ENCODE results near the gene PNMA1. TPM values are rescaled to one million over a fixed set of nuclear protein-coding genes. Genes with fewer than 3 reads are reported as not detected.

PNMA1 gene
- total RNA-seq, 1 donor from 2014 or later, result 49.3 TPM

DNA sequence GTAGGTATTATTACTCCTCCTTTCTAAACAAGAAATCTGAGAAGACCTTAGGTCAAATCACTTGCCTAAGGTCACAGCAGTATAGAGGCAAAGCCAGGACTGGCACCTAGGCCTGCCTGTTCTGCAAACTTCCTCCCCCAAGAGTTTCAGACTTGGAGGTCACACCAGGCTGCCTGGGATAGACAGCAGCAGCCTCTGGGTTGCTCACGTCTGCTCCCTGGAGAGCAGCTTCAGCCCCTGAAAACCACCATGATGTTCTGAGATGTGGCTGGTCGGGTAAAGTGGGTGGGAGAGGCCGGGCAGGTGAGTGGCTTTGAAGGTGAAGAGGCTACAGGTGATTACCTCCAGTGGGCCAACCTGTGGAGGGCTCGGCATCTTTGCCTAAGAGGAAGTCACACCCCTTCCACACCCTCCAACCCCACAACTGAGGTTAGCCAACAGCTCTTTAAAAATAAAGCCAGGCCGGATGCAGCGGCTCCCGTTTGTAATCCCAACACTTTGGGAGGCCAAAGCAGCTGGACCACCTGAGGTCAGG, 37.0 kb upstream of the PNMA1 start:
- DNase-seq (ENCODE audit: low spot score), result no peak

DNA sequence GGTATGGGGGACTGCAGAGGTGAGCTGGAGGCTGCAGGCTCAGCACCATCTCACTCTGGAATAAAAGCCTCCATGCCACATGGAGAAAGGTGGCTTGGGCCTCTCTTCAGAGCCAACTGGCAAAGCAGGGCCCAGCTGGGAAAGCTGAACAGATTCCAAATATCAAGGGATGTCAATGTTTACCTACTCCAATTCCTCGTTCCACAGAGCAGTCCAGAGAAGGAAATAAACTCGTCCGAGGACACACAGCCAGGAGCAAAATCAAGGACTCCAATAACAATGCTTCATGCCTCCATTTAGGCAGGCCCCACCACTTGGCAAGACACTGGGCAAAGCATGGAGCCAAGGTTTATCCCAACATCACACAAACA, 36.3 kb upstream of the PNMA1 start:
- DNase-seq (ENCODE audit: low spot score), result no peak

DNA sequence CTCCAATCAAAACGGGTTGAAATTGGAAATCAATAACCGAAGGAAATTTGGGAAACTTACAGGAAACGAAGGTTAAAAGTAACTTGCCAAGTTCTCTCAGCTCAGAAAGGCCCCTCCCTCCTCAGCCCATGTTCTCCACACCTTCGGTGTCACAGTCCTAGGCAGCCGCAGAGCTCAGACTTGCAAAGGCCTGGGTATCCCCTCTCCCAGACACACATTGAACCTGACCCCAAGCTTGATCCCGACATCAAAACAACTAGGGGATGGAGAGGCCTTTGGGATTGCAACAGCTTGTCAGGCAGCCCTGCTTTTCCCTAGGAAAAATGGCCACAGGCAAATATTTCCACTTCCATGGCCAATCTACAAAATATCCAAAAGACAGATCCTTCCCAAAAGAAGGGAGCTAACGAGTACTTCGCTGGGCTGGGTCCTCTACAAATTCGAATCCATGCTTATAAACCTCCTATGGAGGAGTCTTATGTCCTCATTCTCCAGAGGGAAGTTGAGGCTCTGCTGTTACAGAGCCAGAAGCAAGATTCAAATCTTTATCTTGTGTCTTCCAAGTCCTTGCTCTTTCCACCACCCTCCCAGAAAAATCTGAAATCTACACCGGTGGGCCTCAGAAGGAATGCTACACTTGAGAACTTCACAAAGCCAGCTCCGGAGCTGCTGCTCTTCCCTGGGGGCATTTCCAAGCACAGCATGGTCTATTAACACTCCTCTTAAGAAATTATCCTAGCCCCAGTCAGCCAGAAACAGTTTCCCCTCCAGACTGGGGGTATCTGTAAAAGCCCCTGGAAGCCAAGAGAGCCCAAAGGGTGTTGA, 35.7 kb upstream of the PNMA1 start:
- DNase-seq (ENCODE audit: low spot score), result no peak

DNA sequence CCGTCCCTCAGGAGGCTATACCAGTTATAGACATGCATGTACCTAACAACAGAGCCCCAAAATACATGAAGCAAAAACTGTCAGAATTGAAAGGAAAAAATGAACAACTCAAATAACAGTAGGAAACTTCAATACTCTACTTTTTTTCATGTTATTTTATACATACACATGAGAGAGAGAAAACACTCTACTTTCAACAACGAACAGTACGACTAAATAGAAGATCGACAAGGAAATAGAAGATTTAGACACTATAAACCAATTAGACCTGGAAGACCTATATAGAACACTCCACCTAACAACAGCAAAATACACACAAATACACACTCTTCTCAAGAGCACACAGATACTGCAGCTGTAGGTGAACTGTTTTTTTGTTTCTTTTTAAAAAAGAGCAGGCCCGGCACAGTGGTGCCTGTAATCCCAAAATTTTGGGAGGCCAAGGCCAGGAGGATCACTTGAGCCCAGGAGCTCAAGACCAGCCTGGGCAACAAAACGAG, 34.7 kb upstream of the PNMA1 start:
- no peak for DNase-seq (ENCODE audit: low spot score)

DNA sequence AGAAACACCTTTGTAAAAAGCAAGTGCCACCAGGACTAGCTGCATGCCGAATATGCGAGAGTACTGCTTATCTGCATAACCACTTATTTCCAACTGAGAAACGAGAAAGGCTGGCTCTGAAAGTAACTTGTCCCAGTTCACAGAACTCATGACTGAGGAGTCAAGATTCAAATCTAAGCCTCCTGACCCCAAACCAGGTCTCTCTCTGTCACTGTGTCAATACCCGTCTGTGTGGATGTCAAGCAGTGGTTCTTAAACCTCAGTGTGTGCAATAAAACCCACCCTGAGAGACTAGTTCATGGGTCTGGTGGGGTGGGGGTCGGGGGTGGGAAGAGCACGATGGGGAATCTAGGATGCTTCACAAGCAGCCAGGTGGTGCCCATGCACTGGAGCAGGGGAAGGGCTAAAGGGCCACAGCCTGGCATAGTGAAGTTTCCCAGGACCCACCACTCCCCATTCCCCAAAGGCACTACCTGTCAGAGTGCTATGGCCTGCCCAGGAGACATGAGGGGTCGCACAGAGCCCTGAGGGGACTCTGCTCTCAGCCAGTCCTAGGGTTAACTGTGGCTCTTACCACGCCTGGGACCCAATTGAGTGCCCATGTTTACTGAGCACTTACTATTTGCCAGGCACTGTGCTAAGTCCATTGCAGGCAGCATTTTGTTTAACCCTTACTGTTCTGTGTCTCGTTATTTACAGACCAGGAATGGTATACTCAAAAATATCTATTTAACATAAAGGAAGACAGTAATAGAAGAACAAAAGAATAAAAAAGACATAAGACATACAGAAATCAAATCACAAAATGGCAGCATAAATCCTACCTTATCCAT, 33.4 kb upstream of the PNMA1 start:
- DNase-seq (ENCODE audit: low spot score), result no peak

DNA sequence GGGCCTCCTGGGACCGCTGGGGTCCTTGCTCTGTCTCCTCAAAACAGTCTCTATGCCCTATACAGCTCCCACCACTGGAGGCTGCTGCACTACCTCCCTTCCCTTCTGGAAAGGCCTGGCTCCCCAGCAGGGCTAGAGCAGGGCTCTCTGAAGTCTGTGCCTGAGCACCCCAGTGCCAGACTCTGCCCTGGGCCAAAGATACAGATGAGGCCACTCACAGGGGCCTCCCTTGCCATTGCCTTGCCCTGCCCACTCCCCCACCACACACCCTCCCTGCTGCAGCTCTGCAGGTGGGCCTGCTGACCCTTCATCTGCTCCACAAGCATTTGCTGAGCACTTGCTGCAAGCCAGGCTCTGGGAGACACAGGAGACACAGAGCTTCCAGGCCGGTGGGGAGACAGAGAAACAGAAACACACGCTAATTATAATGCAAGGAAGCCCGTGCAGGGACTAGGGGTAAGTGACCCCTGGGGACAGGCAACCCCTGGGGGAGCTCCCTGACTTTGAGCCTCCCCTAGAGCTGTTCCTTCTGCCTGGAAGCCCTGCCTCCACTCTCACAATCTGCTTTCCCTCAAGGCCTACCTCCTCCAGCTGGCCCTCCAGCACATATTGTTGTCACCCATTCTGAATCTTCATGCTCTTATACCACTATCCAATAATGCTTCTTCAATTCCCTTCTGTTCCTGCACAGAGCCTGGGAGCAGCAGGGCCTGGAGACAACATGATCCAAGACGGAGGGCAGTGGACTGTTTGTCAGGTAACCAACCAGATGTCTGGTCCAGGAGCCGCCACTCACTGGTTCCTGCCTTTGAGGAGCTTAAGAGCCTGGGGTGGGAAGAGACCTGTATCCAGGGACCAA, 32.6 kb upstream of the PNMA1 start:
- no peak for DNase-seq (ENCODE audit: low spot score)

DNA sequence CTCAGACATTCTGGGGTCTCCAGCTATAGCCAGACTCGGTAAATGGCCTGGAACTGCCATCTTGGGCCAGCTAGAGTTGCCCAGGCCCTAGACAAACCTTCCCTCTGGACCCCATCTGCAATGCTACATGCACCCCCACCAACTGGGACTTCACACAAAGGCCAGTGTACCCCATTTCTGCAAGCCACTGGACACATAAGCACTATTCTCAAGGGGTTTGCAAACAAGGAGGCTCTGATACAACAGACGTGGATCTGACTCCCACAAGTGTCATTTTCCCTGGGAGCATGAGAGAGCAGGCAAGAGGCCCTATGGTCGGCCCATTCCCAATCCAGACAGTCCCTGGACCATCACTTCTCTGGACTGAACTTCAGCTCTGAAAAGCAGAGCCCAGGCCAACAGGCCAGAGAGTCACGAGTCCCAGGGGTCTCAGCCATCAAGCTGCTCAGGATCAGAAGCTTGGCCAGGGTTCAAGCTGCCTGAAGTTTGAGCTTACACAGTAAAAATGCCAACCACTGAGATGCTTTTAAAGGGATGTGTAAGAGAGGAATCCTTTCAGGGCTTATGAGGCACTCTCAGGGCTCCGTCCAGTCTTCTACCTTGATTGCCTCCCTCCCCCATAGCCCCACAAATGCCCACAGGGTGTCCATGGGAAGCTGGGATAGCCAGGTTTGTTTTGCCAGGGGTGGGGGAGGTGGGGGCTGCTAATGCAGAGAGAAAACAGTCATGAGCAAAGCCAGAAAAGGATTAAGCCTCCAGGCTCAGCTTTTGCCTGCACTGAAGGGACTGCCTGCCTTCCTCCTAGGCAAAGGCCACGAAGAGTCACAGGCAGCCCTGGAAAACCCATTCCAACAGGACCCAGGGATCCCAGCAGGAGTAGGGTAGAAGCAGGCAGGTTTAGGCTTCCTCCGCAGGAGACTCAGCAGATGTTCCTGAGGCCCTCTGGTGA, 31.7 kb upstream of the PNMA1 start:
- no peak for DNase-seq (ENCODE audit: low spot score)

DNA sequence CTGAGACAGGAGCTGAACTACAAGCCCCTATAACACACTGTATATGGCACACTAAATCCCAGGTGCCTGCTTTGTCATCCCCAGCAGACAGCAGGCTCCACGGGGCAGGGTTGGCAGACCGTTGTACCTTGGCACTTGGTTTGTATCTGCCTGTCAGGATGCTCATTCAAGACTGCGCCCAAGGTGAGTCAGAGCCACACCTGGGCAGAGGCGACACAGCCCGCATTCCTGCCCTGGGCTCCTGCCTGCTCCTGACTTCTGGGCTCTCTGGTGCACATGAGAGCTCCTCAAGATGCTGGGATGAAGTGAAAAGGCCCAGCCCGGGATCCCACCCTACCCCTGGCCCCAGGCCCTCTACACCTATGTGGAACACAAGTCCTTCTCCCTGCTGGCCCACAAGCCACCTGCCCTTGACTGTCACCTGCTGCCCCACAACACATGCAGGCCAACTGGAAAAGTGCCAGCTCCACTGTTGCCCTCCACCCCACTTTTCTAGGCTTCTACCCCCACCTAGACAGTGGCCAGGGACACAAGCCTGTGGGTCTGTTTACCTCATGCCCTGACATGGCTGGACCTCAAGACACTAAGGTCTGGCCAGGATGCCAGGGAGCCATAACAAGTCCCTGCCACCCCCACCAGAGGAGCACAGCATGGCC, 30.8 kb upstream of the PNMA1 start:
- no peak for DNase-seq (ENCODE audit: low spot score)

DNA sequence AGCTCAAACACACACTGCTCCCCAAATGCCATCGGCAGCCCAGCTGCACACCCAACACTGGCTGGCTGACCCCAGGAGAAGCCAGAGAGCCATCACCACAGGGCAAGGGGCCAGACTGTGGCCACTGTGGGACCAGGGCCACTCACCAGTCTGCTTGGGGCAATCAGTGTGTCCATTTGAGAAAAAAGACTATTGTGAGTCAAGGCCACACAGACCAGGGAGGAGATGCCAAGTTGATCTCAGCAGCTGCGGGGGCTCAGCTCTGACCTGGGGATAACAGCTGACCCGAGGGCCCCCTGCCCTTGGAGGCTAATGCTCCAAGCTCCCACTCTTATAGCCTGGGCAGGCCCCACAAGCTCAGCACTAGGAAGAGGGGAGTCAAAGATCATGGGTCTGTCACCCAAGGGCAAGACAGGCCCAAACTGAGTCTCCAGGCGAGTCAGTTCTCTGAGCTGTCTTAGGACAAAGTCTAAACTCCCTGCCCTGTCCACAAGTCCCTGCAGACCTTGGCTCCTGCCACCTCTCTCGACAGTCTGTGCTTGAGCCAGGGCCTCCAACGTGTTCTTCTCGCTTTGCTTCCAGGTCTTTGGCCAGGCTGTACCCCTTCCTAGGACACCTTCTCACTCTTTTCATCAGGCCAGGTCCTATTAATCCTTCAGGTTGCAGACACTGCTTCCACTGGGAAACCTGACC, 30.1 kb upstream of the PNMA1 start:
- DNase-seq (ENCODE audit: low spot score), result no peak

DNA sequence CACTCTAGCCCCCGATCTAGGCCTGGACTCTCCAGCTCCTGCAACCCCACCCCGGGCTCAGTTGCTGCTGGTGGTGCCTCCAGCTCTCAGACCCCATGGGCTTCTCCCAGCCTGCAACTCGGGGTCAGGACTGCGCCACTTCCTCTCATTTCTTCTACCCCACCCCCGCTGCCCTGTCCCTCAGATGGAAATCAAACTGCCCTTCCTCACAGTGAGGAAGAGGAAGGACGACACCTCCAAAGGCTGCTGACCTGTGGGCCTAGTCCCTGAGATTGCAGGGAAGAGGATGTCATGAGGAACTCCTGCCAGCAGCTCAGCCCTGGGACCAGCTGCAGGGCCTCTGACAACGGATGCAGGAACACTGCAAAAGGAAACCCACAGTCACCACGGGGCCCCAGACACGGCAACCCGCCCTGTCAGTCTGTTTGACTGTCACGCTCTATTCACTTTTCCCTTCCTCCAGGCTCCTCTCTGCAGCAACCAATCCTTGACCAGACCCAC, 29.3 kb upstream of the PNMA1 start:
- DNase-seq (ENCODE audit: low spot score), result no peak

DNA sequence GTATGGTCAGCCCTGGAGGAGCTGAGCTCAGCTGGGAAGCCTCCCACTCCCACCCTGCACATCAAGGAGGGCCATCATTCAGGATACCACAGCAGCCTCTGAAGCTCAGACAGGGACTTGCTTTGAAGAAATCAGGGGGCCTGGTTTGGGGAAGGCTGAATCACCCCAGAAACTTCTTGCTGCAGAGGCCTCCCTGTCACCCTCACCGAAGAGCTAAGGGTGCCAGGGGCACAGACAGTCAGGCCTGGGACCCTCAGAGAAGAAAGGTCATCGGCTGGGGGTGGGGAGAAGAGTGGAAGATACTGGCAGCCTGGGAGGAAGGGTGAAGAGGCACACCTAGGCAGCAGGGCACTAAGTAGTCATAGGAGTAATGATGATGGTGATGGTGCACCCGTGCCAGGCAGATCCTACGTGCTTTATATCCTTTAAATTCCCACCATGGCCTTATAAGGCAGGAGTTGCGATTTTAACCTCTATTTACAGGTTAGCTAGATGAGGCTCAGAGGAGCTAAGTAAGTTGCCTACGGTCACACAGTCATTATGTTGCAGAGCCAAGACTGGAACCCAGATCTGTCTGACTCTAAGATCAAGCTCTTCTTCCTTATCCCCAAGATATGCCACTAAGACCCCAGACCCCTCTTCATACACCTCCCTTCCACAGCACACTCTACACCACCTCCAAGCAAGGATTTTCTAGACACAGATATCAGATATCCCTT, 28.5 kb upstream of the PNMA1 start:
- DNase-seq (ENCODE audit: low spot score), result no peak

DNA sequence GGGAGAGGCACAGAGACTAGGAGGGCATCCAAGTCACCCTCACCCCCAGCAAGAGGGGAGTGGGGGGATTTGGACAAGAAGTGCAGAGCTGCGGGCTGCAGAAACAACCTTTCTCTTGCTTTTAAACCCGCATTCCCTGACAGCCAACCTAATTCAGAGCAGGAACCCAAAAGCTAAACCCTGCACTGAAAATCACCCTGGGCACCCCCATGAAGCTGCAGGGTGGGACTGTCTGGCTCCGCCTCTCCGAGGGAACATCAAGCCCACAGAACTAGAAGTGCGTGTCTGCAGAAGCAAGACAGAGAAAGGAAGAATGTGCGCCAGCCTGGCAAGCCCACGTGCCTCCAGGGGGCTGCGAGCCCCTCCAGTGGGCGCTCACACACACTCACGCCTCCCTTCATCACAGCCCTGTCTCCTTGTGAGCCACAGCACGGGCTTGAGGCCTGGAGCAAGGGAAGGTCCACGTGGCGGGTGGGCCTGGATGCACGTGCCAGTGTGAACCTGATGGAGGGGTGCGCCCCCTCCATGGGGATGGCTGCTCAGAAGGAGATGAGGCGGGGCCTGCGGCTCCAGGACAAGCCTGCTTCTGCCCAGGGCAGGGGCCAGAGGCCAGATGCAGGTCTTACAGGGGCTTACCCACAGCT, 27.8 kb upstream of the PNMA1 start:
- no peak for DNase-seq (ENCODE audit: low spot score)

DNA sequence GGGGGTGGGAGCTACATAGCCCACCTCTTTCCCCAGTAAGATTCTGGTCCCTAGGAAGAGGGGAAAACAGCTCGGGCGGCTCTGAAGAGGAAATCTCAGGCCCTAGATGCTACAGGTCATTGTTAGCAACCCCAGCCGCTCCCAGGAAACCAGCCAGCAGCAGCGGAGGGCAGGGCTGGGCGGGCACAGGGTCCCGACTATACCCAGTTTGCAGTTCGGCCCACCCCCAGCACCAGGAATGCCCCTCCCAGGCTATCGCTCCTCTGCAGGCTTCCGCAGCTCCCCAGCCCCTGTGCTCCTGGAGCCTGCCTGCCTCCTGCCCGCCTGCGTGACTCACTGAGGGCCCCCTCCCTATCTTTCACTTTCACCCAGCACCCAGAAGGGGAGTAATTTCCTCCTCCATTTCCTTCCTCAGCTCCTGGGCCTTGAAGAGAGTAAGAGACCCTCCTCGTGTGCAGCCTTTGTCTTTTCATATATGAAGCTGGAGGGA, 27.2 kb upstream of the PNMA1 start:
- no peak for DNase-seq (ENCODE audit: low spot score)

DNA sequence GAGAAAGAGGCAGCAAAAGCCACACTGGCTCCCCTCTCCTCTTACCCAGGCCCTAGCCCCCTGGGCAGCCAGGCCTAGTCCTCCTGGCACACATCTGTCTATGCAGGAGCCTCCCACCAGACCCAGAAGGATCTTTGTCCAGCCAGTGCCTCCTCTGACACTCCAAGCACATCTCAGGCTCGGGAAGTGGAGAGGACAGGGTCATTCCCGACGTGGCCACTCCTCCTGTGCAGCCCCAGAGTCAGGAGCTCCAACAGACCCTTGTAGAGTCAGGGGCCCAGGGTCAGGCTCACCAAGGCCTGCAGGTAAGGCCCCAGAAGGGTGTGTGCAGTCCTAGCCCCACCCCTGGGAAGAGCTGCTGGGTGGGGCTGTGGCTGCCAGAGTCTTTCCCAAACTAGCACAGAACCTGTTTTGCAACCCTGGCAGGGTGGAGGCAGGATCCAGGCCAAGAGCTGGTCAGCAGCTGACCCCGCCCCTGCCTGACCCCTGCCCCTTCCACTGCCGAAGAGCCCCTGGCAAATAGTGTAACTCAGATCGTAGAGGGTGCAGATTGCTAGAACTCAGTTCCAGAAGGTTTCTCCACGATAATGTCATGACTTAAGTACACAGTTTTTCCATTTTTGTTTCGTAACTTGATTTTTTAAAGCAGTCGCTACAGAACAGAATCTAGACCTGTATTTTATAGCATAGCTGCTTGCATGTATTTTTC, 26.6 kb upstream of the PNMA1 start:
- DNase-seq (ENCODE audit: low spot score), result no peak

DNA sequence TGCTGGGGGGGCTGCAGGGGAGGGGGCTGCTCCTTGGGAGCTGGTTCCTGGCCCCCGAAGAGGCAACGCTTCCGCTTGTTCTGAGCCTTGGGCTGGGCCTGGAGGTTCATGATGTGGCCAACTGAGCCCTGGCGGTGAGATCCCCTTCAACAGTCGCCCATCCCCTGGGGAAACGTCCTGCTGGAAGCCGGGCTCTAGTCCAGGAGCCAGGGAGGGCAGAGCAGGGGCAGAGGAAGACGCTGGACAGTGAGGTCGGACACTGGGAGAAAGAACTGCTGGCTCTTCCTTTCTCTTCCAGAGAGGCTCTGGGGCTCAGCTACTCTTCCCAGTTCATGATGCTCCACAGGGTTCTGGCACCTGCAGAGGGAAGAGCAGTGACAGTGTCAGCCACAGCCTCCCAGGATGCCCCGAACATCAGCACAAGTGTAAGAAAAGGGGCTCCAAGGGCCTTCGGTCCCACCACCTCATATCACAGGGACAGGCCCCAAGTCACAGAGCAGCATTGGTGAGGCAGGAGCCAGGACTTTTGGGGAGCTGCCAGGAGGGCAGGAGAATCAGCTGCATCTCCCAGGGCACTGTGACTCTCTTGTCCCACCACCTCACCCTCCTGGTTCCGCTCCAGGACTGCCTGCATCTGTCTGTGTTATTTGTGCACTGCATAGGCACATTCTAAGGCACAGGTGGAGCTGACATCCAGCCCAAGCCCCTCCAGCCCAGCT, 25.9 kb upstream of the PNMA1 start:
- DNase-seq (ENCODE audit: low spot score), result no peak
